Immature natural killer cell (primary cell): Measurements from ENCODE around the gene ZBTB42. TPM values are rescaled to one million over a fixed set of nuclear protein-coding genes. Genes with fewer than 3 reads are reported as not detected.

Source experiments
- DNase-seq, 3 donors: peaks; one replicate each; pipeline ENCODE4 v3.0.0; 2022; ENCODE audit warnings: mixed read lengths in 1 of 3
- H3K27ac Mint-ChIP-seq, 6 donors: one replicate each; pipeline ENCODE4 v1.8.0; 2020; ENCODE audit warnings: mixed read lengths in 6 of 6, mild to moderate bottlenecking in 5 of 6, inconsistent platforms in 4 of 6, moderate library complexity in 3 of 6
- H3K27me3 Mint-ChIP-seq, 3 donors: one replicate each; pipeline ENCODE4 v1.8.0; 2020 to 2021; ENCODE audit warnings: low read depth in 3 of 3, mild to moderate bottlenecking in 3 of 3, mixed read lengths in 3 of 3, moderate library complexity in 3 of 3, inconsistent platforms in 1 of 3
- H3K36me3 Mint-ChIP-seq, 3 donors: one replicate each; pipeline ENCODE4 v1.8.0; 2020; ENCODE audit warnings: mixed read lengths in 3 of 3, inconsistent platforms in 2 of 3, mild to moderate bottlenecking in 2 of 3
- H3K4me1 Mint-ChIP-seq, 2 donors: one replicate each; pipeline ENCODE4 v1.8.0; 2020; ENCODE audit warnings: inconsistent platforms in 2 of 2, mild to moderate bottlenecking in 2 of 2, mixed read lengths in 2 of 2, moderate library complexity in 1 of 2
- H3K4me3 Mint-ChIP-seq, 5 donors: one replicate each; pipeline ENCODE4 v1.8.0; 2020; ENCODE audit warnings: mild to moderate bottlenecking in 5 of 5, mixed read lengths in 5 of 5, inconsistent platforms in 3 of 5, moderate library complexity in 3 of 5
- H3K9me3 Mint-ChIP-seq, 6 donors: one replicate each; pipeline ENCODE4 v1.8.0; 2020; ENCODE audit warnings: mild to moderate bottlenecking in 6 of 6, mixed read lengths in 6 of 6, inconsistent platforms in 4 of 6, moderate library complexity in 3 of 6
- polyA plus RNA-seq, 3 donors: library from polyadenylated mRNA; unstranded; fragments of 300-500 nt; fragmentation: Illumina TruSeq; gene quantifications; one replicate each; pipeline ENCODE4 v1.2.3, GENCODE V29; 2021

Gene ZBTB42
- 1 to 10 TPM in 2 of 3 donors, under 1 TPM in 1; 0.25 to 2.4 (median 2.0) TPM for polyA plus RNA-seq

GRCh38 chr14:104800771-104801519, at the start of gene ZBTB42:
TSS of gene ZBTB42 (plus strand) at chr14:104801101. CDS start at chr14:104801198, 97 bp downstream.
- DNase-seq: peak; percentile 66 to 72 (median 71)
- Mint-ChIP-seq H3K4me3 (peak within 1 kb of the TSS; percentile 75 to 87 (median 79)), H3K4me1 (peaks cover 12 to 20% of the 10 kb centered on the region in 2 donors), H3K27me3 (peaks cover 2 to 7% (median 4%) of the 10 kb centered on the region in 3 donors), H3K27ac (peak within 1 kb of the TSS; percentile 64 to 88 (median 76)), H3K36me3 (no peaks in the 10 kb centered on the region), H3K9me3 (no peaks in the 10 kb centered on the region)

GRCh38 chr14:104751539-104752422, 49.1 kb upstream of the ZBTB42 start:
- Mint-ChIP-seq H3K4me1 (peaks cover 28 to 36% of the 10 kb centered on the region in 2 donors), H3K36me3 (peaks cover 0 to 3% (median 0%) of the 10 kb centered on the region in 3 donors), H3K27ac (peak overlapping the region in 5 of 6 donors; percentile 73 to 96 (median 90)), H3K27me3 (peaks cover 4 to 13% (median 12%) of the 10 kb centered on the region in 3 donors), H3K4me3 (peak overlapping the region; percentile 88 to 93 (median 92)), H3K9me3 (no peaks in the 10 kb centered on the region)
- DNase-seq: no peak

GRCh38 chr14:104752423-104752734, 48.5 kb upstream of the ZBTB42 start:
- no peak for DNase-seq
- Mint-ChIP-seq H3K9me3 (no peaks in the 10 kb centered on the region), H3K27ac (peak overlapping the region; percentile 73 to 96 (median 89)), H3K36me3 (peaks cover 0 to 5% (median 3%) of the 10 kb centered on the region in 3 donors), H3K27me3 (peaks cover 4 to 13% (median 12%) of the 10 kb centered on the region in 3 donors), H3K4me1 (peaks cover 28 to 39% of the 10 kb centered on the region in 2 donors), H3K4me3 (peak overlapping the region; percentile 88 to 93 (median 92))

- H3K36me3 Mint-ChIP-seq: peaks cover 0 to 5% (median 3%) of the 10 kb centered on the region in 3 donors
- H3K27ac Mint-ChIP-seq: peak within 1 kb of the TSS; percentile 85 to 96 (median 89)
- peak; percentile 99 for DNase-seq
- H3K27me3 Mint-ChIP-seq: peaks cover 4 to 13% (median 12%) of the 10 kb centered on the region in 3 donors
- H3K9me3 Mint-ChIP-seq: no peaks in the 10 kb centered on the region
- peak within 1 kb of the TSS; percentile 88 to 93 (median 92) for H3K4me3 Mint-ChIP-seq
- H3K4me1 Mint-ChIP-seq: peaks cover 28 to 39% of the 10 kb centered on the region in 2 donors
Measured at GRCh38 chr14:104752735-104753527, 48.0 kb upstream of the ZBTB42 start, which contains the start of gene SIVA1. TSS of gene SIVA1 (plus strand) at chr14:104753147. CDS start at chr14:104753202, 55 bp downstream.

GRCh38 chr14:104753528-104754212, 47.2 kb upstream of the ZBTB42 start:
- Mint-ChIP-seq H3K27ac (peak overlapping the region; percentile 72 to 89 (median 84)), H3K4me3 (peak overlapping the region; percentile 78 to 93 (median 82)), H3K4me1 (peaks cover 28 to 38% of the 10 kb centered on the region in 2 donors), H3K27me3 (peaks cover 4 to 13% (median 12%) of the 10 kb centered on the region in 3 donors), H3K36me3 (peaks cover 0 to 5% (median 3%) of the 10 kb centered on the region in 3 donors), H3K9me3 (no peaks in the 10 kb centered on the region)
- DNase-seq: peak in 2 of 3 donors; percentile 12 to 15

GRCh38 chr14:104754213-104754851, 46.6 kb upstream of the ZBTB42 start:
- H3K4me1 Mint-ChIP-seq: peaks cover 28 to 36% of the 10 kb centered on the region in 2 donors
- H3K27me3 Mint-ChIP-seq: peaks cover 4 to 15% (median 13%) of the 10 kb centered on the region in 3 donors
- peak overlapping the region; percentile 72 to 89 (median 84) for H3K27ac Mint-ChIP-seq
- H3K4me3 Mint-ChIP-seq: peak overlapping the region; percentile 78 to 93 (median 82)
- no peak for DNase-seq
- H3K9me3 Mint-ChIP-seq: no peaks in the 10 kb centered on the region
- peaks cover 0 to 5% (median 3%) of the 10 kb centered on the region in 3 donors for H3K36me3 Mint-ChIP-seq

GRCh38 chr14:104755621-104756020, 45.3 kb upstream of the ZBTB42 start:
- peak overlapping the region in 1 of 6 donors; percentile 5 for H3K27ac Mint-ChIP-seq

GRCh38 chr14:104756477-104757237, 44.2 kb upstream of the ZBTB42 start:
- Mint-ChIP-seq H3K4me1 (peaks cover 28 to 33% of the 10 kb centered on the region in 2 donors), H3K9me3 (no peaks in the 10 kb centered on the region), H3K4me3 (no peak overlapping the region), H3K36me3 (peaks cover 0 to 10% (median 10%) of the 10 kb centered on the region in 3 donors), H3K27me3 (peaks cover 4 to 15% (median 15%) of the 10 kb centered on the region in 3 donors), H3K27ac (peak overlapping the region in 2 of 6 donors; percentile 24 to 43)
- no peak for DNase-seq

More at GRCh38 chr14:104755621-104756020, 45.3 kb upstream of the ZBTB42 start:
- H3K4me3 Mint-ChIP-seq: peak overlapping the region in 1 of 5 donors; percentile 93
- H3K27me3 Mint-ChIP-seq: peaks cover 4 to 15% (median 13%) of the 10 kb centered on the region in 3 donors
- H3K9me3 Mint-ChIP-seq: no peaks in the 10 kb centered on the region
- DNase-seq: no peak
- peaks cover 28 to 36% of the 10 kb centered on the region in 2 donors for H3K4me1 Mint-ChIP-seq
- H3K36me3 Mint-ChIP-seq: peaks cover 0 to 5% (median 3%) of the 10 kb centered on the region in 3 donors

GRCh38 chr14:104757238-104757585, 43.7 kb upstream of the ZBTB42 start:
- Mint-ChIP-seq H3K27ac (peak overlapping the region in 1 of 6 donors; percentile 43), H3K4me1 (peaks cover 27 to 33% of the 10 kb centered on the region in 2 donors)

GRCh38 chr14:104757681-104758392, 43.1 kb upstream of the ZBTB42 start:
- DNase-seq: no peak
- peaks cover 4 to 16% (median 14%) of the 10 kb centered on the region in 3 donors for H3K36me3 Mint-ChIP-seq
- H3K9me3 Mint-ChIP-seq: no peaks in the 10 kb centered on the region
- peaks cover under 1 to 13% (median 11%) of the 10 kb centered on the region in 3 donors for H3K27me3 Mint-ChIP-seq
- H3K4me1 Mint-ChIP-seq: peaks cover 21 to 29% of the 10 kb centered on the region in 2 donors
- H3K4me3 Mint-ChIP-seq: no peak overlapping the region
- H3K27ac Mint-ChIP-seq: no peak overlapping the region

More at GRCh38 chr14:104757238-104757585, 43.7 kb upstream of the ZBTB42 start:
- H3K27me3 Mint-ChIP-seq: peaks cover 4 to 17% (median 15%) of the 10 kb centered on the region in 3 donors
- H3K4me3 Mint-ChIP-seq: no peak overlapping the region
- no peak for DNase-seq
- H3K36me3 Mint-ChIP-seq: peaks cover 3 to 14% (median 12%) of the 10 kb centered on the region in 3 donors
- no peaks in the 10 kb centered on the region for H3K9me3 Mint-ChIP-seq
